HG03571 (cell line): ENCODE measurements around the gene ZNF275.
"Not testable (repeated sequence)": the region's sequence is repeated elsewhere in the genome, so short reads cannot be mapped to it uniquely, and the experiment has no call there.

Experiments
- ATAC-seq: cut with Tn5 transposase; IDR thresholded peaks from one replicate; pipeline ENCODE4 v1.9.1; 2021; ENCODE audit not compliant: unreplicated experiment

Gene ZNF275

DNA sequence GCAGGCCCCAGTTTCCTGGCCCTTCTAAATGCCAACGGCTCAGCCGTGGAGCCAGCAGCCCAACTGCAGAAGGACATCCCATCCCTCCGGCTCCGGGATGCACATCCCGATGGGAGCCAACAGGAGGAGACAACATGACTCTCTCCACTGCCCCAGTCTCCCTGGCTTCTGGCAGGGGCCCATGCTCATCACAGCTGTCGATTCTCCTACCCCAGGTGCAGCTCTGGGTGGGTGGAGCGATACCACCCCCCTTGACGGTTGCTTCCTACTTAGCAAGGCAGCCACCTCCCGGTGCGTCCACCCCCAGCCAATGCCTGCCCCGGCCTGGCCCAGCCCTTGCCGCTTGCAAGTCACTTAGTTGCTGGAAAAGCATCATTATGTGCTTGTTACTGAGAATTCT lies 19.5 kb downstream of the ZNF275 start:
- no peak for ATAC-seq

DNA sequence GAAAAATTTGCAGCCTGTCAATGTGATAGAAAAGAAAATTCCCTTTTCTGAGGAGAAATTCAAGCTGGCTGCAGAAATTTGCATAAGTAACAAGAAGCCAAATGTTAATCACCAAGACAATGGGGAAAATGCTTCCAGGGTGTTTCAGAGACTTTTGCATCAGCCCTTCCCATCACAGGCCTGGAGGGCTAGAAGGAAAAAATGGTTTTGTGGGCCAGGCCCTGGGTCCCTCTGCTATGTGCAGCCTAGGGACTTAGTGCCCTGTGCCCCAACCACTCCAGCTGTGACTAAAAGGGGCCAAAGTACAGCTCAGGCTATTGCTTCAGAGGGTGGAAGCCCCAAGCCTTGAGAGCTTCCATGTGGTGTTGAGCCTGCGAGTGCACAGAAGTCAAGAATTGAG lies 23.9 kb downstream of the ZNF275 start:
- no peak for ATAC-seq

DNA sequence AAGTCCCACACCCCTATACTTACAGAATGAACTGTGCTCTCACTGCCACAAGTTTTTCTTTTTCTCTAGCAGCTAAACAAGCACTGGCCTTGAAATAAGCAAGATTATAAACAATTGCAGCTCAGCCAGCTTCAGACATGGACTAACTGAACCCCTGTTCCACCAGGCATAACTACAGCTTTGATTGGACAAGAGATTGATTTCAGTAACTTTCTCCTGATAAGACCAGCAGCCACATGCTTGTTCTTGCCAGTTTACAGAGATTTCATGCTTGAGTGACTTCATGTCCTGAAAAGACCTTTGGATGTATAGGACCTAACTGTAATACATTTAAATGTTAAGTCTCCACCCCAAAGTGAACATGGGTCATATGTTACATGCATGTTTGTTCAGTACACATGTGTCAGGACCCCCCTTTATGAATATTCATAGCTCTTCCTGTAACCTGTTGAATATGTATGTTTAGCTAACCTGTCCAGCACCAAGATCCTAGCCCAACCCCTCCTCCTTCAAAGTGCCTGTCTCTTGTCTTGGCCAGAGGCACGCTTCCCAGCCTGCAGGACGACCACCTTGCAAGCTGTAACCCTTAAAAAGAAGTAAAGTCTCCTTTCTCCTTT lies 27.9 kb downstream of the ZNF275 start:
- no peak for ATAC-seq

DNA sequence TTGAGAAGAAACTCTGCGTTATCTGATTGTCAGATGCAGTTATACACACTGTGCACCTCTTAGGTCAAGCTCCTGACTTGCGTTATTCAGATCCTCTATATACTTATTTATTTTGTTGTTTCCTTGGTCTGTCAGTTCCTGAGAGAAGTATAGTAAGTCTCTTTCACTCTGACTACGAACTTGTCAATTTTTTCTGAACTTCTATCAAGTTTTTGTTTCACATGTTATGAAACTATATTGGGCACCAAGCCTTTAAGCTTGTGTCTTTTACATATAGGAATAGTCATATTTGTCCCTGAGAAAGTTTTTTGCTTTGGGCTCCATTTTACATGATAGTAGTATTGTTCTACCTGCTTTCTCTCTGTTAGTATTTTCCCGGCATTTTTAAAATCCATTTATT lies 31.7 kb downstream of the ZNF275 start:
- ATAC-seq: no peak

DNA sequence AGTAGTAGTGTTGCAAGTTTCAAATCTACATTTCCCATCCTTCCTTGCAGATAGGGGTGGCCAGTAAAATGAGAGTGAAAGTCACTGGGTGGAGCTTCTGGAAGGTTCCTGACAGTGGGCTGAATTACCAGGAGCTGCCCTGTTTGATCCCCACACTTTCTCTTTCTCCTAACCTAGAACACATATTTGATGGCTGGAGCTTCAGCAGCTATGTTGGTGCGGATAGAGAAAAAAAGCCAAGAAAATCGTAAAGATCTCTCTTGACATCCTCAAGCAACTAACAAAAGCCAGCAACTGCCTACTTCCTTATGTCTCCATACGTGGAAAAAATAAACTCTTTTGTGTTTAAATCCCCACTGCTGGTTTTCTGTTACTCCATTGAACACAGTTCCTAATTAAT lies 32.2 kb downstream of the ZNF275 start:
- ATAC-seq: no peak

DNA sequence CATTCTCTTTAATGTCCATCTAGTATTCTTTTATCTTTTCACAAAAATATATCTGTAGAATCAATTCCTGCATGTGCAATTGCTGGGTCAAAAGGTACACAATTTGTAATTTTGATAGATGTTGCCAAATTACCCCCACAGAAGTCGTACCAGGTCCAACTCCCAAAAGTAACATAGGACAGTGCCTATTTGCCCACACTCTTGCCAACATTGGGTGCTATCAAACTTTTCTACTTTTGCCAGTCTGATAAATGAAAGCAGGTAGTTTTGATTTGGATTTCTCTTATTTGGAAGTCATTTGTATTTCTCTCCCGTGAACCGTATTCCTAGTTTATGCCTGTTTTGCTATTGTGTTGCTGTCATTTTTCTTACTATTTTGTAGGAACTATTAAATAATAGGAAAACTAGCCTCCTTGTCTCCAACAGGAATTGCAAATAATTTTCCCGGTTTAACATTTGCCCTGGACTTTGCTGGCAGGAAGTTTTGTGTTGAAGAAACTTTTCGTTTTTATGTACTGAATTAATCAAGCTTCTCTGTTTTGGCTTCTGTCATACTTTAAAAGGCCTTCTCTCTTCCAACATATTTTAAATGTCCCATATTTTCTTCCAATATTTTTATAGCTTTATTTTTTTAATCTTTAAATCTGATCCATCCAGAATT lies 33.1 kb downstream of the ZNF275 start:
- ATAC-seq: no peak

DNA sequence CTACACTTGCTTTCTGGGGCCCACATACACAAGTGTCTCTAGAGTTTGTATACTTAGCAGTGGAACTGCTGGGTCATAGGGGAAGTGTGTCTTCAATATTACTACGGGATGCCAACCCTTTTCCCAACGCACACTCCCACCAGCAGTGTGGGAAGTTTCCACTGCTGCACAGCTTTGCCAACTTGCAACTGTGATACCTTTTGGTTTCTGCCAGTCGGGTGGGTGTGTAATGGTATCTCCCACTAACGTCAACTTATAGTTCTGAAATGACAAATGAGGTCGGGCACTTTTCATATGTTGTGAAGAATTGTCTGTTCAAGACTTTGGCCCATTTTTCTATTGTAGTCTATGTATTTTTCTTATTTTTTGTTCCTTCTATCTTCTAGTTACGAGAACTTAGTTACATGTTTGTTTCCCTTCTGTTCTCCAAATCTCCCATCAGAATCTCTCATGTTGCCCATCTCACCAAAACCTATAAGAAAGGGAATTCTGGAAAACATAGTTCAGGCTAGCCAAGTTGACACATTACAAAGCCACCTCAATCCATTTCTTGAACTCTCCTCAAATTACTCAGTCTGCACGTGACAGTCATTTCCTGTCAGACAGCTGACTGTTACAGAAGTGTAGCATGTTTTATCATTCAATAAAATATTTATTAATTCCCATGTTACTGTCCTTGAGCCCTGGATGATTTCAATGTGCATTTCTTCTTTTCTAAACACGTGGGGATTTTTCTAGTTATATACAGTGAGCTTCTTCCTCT lies 36.5 kb downstream of the ZNF275 start:
- ATAC-seq: no peak

DNA sequence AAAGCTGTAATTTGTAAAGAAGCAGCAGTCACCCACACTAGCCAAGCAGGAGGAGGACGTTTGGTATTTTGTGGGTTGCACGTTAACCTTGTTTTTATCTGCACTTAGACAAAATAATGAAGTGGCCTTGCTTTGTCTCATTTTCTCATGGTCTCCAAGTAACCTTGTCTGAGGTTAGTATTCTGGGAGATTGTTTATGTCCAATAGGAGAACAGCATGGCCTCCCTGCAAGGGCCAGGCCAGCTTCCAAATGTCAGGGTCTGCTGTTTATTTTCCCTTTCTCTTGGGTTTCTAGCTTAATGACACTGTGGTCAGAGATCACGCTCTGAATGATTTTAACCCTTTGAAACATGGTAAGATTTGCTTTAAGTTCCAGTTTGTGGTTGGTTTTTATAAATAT lies 37.3 kb downstream of the ZNF275 start:
- no peak for ATAC-seq

DNA sequence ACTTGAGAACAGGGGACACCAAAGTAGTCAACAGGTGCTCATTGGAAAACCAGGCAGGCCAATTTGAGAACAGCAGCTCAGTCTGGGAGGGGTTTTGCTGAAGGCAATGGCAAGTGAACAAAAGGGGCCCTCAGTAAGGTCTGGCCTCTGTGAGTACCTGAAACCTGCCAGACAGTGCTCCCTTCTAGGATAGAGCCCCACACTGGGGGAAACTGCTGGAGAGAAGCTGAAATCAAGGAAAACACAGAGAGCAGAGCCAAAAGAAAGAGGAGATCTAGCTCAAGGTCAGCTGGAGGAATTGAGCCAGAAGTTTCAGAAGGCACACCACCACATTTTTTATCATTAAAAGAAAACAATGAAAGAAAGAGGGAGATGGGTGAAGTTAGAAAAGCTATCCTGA lies 39.0 kb downstream of the ZNF275 start:
- ATAC-seq: no peak

DNA sequence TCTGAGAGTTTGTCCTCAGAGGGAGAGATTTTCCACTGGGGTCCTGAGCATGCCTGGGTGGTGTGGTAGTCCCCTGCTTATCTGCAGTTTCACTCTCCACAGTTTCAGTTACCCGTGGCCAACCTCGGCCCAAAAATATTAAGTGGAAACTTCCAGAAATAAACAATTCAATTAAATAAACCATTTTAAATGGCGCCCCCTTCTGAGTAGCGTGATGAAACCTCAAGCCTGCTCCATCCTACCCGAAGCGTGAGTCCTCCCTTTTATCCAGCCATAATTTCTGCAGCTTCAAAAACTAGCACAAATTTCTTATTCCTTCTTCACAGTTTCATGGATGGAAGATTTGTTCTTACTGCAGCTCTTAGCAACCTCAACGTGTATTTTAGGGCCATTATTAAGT lies 40.5 kb downstream of the ZNF275 start:
- ATAC-seq: no peak

DNA sequence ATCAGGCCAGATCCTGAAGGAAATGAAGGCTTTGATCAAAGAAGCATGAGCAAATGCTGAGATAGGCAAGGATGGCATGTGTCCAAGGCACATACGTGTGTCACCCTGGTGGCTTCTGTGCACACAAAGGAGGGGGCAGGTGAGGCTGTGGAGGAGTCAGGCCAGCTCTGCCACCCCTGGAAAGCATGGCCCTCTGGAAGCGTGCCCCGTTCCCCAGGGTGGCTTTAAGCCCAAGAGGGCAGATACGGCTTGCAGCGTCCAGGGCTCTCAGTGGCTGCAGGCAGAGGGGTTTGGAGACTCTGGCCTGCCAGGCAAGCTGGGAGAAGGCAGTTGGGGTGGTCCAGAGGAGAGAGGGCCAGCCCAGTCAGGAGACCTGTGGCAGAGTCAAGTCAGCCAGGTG lies 41.6 kb downstream of the ZNF275 start:
- ATAC-seq: no peak

DNA sequence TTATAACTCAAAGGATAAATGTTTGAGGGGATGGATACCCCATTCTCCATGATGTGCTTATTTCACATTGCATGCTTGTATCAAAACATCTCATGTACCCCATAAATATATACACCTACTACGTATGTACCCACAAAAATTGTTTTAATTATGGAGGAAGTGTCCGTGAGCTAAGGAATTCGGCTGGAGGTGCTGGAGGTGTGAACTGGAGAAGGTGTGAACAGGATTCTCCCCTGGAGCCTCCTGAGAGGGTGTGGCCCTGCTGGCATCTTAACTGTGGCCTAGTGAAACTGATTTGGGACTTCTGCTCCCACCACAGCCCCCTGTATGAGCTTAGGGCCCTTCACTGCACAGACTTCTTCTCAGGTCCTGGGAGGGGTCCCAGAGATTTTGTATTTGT lies 43.8 kb downstream of the ZNF275 start:
- ATAC-seq: no peak

DNA sequence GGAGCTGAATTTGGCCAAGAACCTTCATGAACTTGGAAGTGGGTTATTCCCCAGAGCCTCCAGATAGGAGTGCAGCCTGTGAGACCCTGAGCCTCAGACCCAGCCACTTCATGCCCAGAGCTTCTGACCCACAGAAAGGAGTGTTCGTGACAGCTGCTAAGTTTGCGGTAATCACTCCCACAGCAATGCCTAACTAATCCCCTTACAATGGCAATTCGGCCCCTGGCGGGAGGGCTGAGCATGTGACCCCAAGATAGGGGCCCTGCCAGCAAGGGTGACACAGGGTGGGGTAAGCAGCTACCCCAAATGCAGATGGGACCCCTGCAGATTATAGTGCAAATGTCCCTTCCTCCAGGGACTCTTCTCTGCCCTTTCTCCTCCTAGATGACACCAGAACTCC lies 44.7 kb downstream of the ZNF275 start:
- no peak for ATAC-seq

DNA sequence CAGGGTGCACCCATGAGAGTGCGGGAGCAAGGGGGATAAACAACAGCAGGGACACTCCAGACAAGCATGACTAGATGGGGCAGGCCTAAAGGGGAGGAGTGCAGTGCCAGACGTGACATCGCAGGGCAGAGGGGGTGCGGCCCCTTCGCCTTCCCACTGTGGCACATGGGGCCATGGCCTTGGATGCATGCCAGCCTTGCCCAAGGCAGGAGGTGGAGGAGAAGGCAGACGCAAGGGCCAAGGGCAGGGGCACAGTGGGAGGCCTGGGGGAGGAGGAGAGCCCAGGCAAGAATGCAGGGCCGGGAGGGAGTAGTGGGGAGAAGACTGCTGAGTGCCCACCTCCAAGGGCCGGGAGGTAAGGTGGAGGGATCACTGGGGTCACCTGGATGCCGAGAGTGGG lies 45.6 kb downstream of the ZNF275 start:
- no peak for ATAC-seq

DNA sequence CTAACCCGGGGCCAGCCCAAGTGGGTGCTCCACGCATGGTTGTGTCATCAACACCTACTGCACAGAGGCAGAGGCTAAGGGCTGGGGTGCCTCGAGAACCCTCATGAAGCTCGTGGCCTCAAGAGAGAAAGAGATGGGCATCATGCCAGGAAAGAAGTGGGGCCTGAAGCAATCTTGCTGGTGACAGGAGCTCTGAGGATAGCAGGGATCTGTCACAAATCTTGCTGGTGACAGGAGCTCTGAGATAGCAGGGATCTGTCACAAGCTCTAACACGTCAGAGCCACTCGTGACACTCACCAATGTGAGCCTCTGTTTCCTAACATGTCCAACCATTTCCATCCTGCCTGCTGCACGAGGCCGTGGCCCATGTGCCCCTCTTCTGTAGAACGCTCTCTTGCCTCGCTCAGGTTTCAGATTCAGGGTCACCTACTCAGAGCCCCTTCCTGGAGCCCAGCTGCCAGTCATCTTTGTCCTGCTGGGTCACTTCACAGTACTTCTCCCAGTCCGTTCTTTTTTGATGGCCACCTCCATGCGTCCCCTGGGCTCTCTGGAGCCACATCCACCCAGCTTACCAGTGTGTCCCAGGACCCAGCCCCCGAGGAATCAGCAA lies 46.1 kb downstream of the ZNF275 start:
- ATAC-seq: no peak

DNA sequence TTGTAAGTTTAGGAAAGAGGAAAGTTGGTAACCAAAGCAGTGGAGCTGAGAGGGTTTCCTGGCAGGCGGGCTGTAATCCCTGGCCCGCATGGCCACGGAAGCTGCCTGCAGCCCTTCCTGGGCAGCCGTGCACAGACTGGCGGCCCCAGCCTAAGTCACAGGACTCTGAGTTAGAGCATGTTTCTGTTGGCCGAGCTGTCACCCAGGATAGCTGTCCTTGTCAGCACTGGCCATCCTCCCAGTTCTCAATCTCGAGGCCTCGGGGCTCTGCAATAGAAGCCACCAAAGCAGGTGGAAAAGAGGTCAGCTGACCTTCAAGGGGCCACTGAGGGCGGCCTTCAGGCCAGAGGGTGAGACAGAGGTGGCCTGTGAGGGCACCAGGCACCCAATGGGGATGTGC lies 46.7 kb downstream of the ZNF275 start:
- ATAC-seq: no peak

DNA sequence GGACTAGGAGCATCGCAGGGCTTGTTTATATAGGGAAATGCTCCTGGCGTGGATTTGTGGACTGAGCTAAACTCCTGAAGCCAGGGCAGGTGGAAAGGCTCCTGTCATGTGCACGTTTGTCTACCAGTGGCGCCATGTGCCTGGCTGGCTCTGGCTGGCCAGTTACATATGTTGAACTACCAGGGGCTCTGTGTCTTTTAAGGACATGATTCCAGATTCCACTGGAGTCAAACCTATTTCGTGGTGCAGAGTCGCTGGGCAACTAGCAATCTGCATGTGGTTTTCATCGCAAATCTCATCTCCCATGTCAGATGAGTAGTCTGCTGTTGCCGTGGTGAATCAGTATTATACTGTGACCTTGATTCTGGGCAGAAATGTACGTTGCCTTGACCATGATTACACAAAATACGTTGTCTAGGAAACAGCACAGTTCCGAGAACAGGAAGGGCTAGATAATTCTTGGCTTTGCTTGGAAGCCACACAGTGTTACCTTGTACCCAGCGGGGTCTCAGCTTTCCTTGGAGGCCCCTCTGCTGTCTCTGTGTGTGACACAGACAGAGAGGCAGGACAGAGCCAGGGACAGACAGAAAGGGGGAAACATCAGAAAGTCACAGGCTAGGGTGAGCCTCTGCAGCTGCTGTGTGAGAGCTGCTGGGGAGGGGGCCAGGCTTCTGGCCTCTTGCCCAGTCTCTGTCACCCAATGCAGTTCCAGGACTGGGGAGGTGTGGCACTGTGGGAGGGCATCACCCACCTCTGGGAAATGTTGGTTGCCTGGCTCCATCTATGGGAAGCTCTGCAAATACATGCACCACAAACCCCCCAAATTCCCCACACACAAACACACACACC lies 48.0 kb downstream of the ZNF275 start:
- ATAC-seq: no peak

DNA sequence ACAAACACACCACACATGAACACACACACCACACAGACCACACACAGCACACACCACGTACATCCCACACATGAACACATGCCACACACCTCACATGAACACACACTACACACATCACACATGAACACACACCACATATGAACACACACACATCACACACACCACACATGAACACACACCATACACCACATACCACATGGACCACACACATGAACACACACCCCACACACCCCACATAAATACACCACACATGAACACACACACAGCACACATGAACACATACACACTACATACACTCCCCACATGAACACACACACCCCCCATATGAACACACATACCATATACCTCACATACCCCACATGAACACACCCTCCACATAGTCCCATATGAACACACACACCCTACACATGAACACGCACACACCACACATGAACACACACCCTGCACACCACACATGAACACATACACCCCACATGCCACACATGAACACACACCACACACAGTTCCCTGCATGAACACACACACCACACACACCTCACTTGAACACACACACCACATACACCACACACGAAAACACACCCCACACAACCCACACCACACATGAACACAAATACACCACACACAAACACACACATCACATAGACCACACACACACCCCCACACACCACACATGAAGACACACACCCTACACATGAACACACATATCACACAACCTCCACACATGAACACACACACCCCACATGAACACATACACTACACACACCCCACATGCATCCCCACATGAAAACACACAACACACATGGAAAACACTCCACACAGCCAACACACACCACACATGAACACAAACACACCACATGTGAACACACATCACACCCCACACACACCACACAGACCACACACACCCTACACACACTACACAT lies 48.9 kb downstream of the ZNF275 start:
- no peak for ATAC-seq

DNA sequence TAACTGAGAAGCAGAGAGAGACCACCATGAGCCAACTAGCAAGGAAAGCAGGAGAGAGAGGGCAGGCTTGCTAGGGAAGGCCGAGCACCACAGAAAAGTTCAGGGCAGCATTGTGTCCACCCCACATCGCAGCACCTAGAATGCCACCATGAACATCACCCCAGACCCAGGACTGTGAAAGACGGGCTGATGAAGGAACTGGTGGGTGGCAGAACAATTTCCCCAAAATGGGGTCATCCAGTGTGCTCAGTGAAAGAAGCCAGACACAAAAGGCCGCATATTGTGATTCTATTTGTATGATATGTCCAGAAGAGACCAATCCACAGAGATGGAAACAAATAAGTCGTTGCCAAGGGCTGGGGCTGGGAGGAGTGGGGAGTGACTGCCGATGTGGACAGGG lies 50.4 kb downstream of the ZNF275 start:
- ATAC-seq: no peak

DNA sequence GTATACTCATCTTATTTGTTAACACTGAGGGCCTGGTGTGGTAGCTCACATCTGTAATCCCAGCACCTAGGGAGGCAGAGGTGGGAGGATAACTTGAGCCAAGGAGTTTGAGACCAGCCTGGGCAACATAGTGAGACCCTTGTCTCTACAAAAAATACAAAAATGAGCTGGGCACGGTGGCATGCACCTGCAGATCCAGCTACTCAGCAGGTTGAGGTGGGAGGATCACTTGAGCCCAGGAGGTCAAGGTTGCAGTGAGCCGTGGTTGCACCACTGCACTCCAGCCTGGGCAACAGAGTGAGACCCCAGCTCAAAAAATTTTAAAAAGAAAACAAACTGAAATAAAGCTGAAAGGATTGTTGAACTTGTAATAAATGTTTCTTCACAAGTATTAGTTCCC lies 51.0 kb downstream of the ZNF275 start:
- ATAC-seq: not testable (repeated sequence)
